Body of pancreas (tissue), 4 donors: ENCODE data around the gene CLOCK.

Experiments used
- CTCF ChIP-seq, 7 experiments: fragments of 450-650 bp in 4 of 7; fragments of 200-600 bp in 3 of 7; sonication (generic) in 3 of 7; IDR thresholded peaks; one replicate each; pipeline ENCODE4 v1.5.1; 2016 to 2019; ENCODE audit warnings: antibody characterized with exemption in 7 of 7
- POLR2A ChIP-seq, 3 donors: fragments of 450-650 bp; IDR thresholded peaks; one replicate each; pipeline ENCODE4 v1.6.1; 2016; ENCODE audit warnings: antibody characterized with exemption in 3 of 3, mild to moderate bottlenecking in 2 of 3

DNA sequence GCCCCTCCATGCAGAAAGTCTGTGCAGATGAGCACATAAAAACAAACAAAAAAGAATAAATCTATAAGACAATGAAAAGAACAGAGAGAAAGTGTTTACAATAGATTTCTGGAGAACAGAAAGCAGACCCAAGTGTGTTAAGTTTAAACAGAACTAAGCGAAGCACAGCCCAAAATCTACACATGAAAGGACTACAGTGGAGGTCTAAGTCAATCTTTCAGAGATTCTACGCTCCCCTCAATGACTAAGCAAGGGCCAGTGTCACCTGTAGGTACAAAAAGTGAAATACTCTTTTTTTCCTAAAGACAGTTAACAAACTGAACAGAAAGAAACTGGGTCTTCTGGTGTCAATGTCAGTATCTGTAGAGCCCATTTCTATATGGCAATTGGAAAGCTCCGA lies 18.2 kb downstream of the CLOCK start:
- no peak for TF ChIP-seq CTCF (IDR thresholded peaks at IDR 0.05)
- no peak for TF ChIP-seq POLR2A (IDR thresholded peaks at IDR 0.05)
